HFF-Myc (cell line): Measurements from ENCODE around the gene TTLL11.
A peak's percentile ranks its signal among the peaks of the same experiment; 100 is the strongest.

Experiments used
- DNase-seq: peaks from one replicate; pipeline ENCODE4 v3.0.0-alpha.2; 2011; ENCODE audit warnings: low read depth; ENCODE audit errors: extremely low read depth
- H3K4me3 ChIP-seq: replicated peaks from 2 replicates; pipeline ENCODE4 v1.5.1; 2011; ENCODE audit warnings: low read depth, mild to moderate bottlenecking, control low read depth, low read length
- CTCF ChIP-seq: IDR thresholded peaks from 2 replicates; pipeline ENCODE4 v1.5.1; 2012; ENCODE audit warnings: mild to moderate bottlenecking, low read depth, low read length, control low read depth; ENCODE audit errors: missing control alignments

The TTLL11 gene

GRCh38 chr9:121909111-121909510 lies 184.0 kb downstream of the TTLL11 start:
- no peak overlapping the region for H3K4me3 ChIP-seq
- TF ChIP-seq CTCF = no peak
- no peak for DNase-seq

- no peak for TF ChIP-seq CTCF
- DNase-seq = no peak
- H3K4me3 ChIP-seq = no peak overlapping the region
These were observed 186.8 kb downstream of the TTLL11 start for GRCh38 chr9:121906074-121906870.

- no peak for TF ChIP-seq CTCF
- peak; percentile 93 for DNase-seq
- H3K4me3 ChIP-seq = no peak overlapping the region
These were observed 190.5 kb downstream of the TTLL11 start for GRCh38 chr9:121902461-121903135.

GRCh38 chr9:121901616-121902015 lies 191.5 kb downstream of the TTLL11 start:
- no peak for DNase-seq
- TF ChIP-seq CTCF = no peak
- no peak overlapping the region for H3K4me3 ChIP-seq

- no peak for DNase-seq
- TF ChIP-seq CTCF = no peak
- H3K4me3 ChIP-seq = no peak overlapping the region
These were observed 192.9 kb downstream of the TTLL11 start for GRCh38 chr9:121900163-121900562.

- TF ChIP-seq CTCF = no peak
- DNase-seq = no peak
- H3K4me3 ChIP-seq = no peak overlapping the region
These were observed 194.3 kb downstream of the TTLL11 start for GRCh38 chr9:121898856-121899255.
